Effector memory CD4-positive, alpha-beta T cell (primary cell): ENCODE results near the gene SLC25A53.
"Not testable (repeated sequence)": the region's sequence is repeated elsewhere in the genome, so short reads cannot be mapped to it uniquely, and the experiment has no call there.

Source experiments
- DNase-seq, 3 donors: peaks; one replicate each; pipeline ENCODE4 v3.0.0-alpha.2; 2020
- H3K27ac ChIP-seq: 2 replicates; pipeline ENCODE4 v1.7.0; 2013; ENCODE audit warnings: mild to moderate bottlenecking, low read length, moderate library complexity; ENCODE audit not compliant: insufficient read depth, poor library complexity, severe bottlenecking
- H3K27me3 ChIP-seq: replicated peaks from 2 replicates; pipeline ENCODE4 v1.7.0; 2013; ENCODE audit warnings: mild to moderate bottlenecking, low read length; ENCODE audit not compliant: insufficient read depth, control insufficient read depth, poor library complexity, severe bottlenecking
- H3K36me3 ChIP-seq: 2 replicates; pipeline ENCODE4 v1.7.0; 2013; ENCODE audit warnings: mild to moderate bottlenecking, low read length, moderate library complexity; ENCODE audit not compliant: control insufficient read depth, insufficient read depth
- H3K4me1 ChIP-seq: 2 replicates; pipeline ENCODE4 v1.7.0; 2013; ENCODE audit warnings: low read length, mild to moderate bottlenecking; ENCODE audit not compliant: control insufficient read depth, insufficient read depth, poor library complexity, severe bottlenecking
- H3K4me3 ChIP-seq: 2 replicates; pipeline ENCODE4 v1.7.0; 2013; ENCODE audit warnings: low read length, low read depth, mild to moderate bottlenecking; ENCODE audit not compliant: insufficient read depth, poor library complexity, severe bottlenecking
- H3K9me3 ChIP-seq: 2 replicates; pipeline ENCODE4 v1.7.0; 2013; ENCODE audit warnings: mild to moderate bottlenecking, low read length, moderate library complexity; ENCODE audit not compliant: control insufficient read depth

The SLC25A53 gene

GRCh38 chrX:104134583-104135261, 22.1 kb downstream of the SLC25A53 start:
- no peaks in the 10 kb centered on the region for H3K27me3 ChIP-seq
- no peaks in the 10 kb centered on the region for H3K36me3 ChIP-seq
- H3K4me1 ChIP-seq: no peaks in the 10 kb centered on the region
- H3K4me3 ChIP-seq: no peak overlapping the region
- no peaks in the 10 kb centered on the region for H3K9me3 ChIP-seq
- DNase-seq: no peak
- H3K27ac ChIP-seq: no peak overlapping the region

- no peaks in the 10 kb centered on the region for H3K36me3 ChIP-seq
- no peaks in the 10 kb centered on the region for H3K27me3 ChIP-seq
- no peak for DNase-seq
- no peaks in the 10 kb centered on the region for H3K9me3 ChIP-seq
- H3K27ac ChIP-seq: no peak overlapping the region
- no peaks in the 10 kb centered on the region for H3K4me1 ChIP-seq
- no peak overlapping the region for H3K4me3 ChIP-seq
Observed at GRCh38 chrX:104130808-104131207, 26.0 kb downstream of the SLC25A53 start.

- H3K9me3 ChIP-seq: no peaks in the 10 kb centered on the region
- H3K36me3 ChIP-seq: no peaks in the 10 kb centered on the region
- no peak overlapping the region for H3K27ac ChIP-seq
- H3K27me3 ChIP-seq: no peaks in the 10 kb centered on the region
- H3K4me3 ChIP-seq: no peak overlapping the region
- DNase-seq: no peak
- H3K4me1 ChIP-seq: peaks cover 3% of the 10 kb centered on the region
Observed at GRCh38 chrX:104126856-104127255, 30.0 kb downstream of the SLC25A53 start.

DNA sequence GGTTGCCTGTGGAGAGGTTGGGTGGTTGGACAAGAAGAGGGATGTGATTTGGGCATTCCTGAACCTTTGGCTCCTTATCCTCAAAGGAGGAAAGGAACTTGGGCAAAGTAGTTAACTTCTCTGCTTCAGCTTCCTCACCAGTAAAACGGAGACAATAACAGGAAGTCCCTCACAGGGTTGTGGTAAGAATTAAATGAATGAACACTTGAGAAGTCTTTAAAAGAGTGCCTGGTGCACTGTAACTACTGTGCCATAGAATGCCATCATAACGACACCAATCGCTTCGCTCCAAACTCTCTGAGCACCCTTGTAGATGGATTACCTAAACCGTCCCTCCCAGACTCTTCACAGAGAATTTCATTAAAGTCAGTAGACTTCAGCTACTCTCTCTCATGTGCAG, 34.0 kb downstream of the SLC25A53 start:
- H3K4me1 ChIP-seq: peaks cover 3% of the 10 kb centered on the region
- H3K36me3 ChIP-seq: no peaks in the 10 kb centered on the region
- H3K27ac ChIP-seq: no peak overlapping the region
- no peaks in the 10 kb centered on the region for H3K9me3 ChIP-seq
- no peak for DNase-seq
- H3K27me3 ChIP-seq: no peaks in the 10 kb centered on the region
- H3K4me3 ChIP-seq: no peak overlapping the region

GRCh38 chrX:104118765-104119164, 38.0 kb downstream of the SLC25A53 start:
- no peak for DNase-seq
- Histone ChIP-seq H3K27me3 (no peaks in the 10 kb centered on the region), H3K27ac (no peak overlapping the region), H3K36me3 (no peaks in the 10 kb centered on the region), H3K4me1 (peaks cover 3% of the 10 kb centered on the region), H3K9me3 (no peaks in the 10 kb centered on the region), H3K4me3 (no peak overlapping the region)

GRCh38 chrX:104117759-104118158, 39.0 kb downstream of the SLC25A53 start:
- Histone ChIP-seq H3K4me3 (no peak overlapping the region), H3K4me1 (no peaks in the 10 kb centered on the region), H3K36me3 (no peaks in the 10 kb centered on the region), H3K9me3 (no peaks in the 10 kb centered on the region), H3K27ac (no peak overlapping the region), H3K27me3 (no peaks in the 10 kb centered on the region)
- no peak for DNase-seq

DNA sequence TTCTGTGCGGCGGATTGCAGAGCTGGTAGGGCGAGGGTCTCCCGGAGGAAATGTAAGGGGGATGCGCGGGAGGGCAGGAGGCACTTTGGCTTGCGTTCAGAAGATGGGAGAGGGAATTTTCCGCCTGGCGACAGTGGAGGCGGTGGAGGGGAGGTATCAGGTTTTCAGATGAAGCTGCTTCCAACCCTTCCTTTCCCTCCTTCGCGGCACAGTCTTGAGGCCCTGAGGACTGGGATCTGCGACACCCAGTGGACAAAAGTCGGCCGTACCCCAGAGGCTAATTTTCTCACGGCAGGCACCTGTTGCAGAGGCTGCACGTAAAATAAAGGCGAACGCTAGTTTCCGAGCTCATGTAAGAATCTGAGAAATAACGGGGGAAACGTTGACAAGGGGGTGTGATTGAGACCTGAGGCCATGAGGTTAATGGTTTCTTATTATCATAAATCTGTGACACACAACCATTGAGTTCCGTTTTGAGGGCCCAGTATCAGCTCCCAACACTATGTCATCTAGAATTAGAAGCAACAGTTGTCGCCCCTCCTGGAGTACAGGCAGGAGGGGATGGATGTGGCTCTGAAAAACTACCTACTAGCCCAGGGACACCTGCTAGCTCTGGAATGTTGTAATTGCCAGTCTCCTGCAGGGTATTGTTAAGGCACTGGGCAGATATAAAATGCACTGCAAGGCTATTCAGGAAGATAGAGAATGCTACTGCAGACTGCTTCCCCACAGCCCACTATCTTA, 43.4 kb downstream of the SLC25A53 start:
- H3K4me3 ChIP-seq: peak overlapping the region; percentile 66
- peaks cover 3% of the 10 kb centered on the region for H3K4me1 ChIP-seq
- no peaks in the 10 kb centered on the region for H3K9me3 ChIP-seq
- no peak overlapping the region for H3K27ac ChIP-seq
- peak; percentile 7 to 27 (median 25) for DNase-seq
- H3K36me3 ChIP-seq: no peaks in the 10 kb centered on the region
- no peaks in the 10 kb centered on the region for H3K27me3 ChIP-seq

- H3K4me3 ChIP-seq: peak within 1 kb of the TSS; percentile 66
- H3K4me1 ChIP-seq: peaks cover 3% of the 10 kb centered on the region
- no peaks in the 10 kb centered on the region for H3K9me3 ChIP-seq
- DNase-seq: peak; percentile 2 to 24 (median 19)
- no peaks in the 10 kb centered on the region for H3K27me3 ChIP-seq
- no peaks in the 10 kb centered on the region for H3K36me3 ChIP-seq
- H3K27ac ChIP-seq: peak within 1 kb of the TSS; percentile 60
Observed at GRCh38 chrX:104112326-104112951, 44.4 kb downstream of the SLC25A53 start, which contains the start of gene ZCCHC18. Gene ZCCHC18, plus strand, starts transcription at chrX:104112523. Its CDS starts 1,589 bp downstream, at chrX:104114112.

- not testable (repeated sequence) for H3K27me3 ChIP-seq, DNase-seq, H3K9me3 ChIP-seq, H3K36me3 ChIP-seq, H3K4me1 ChIP-seq, H3K4me3 ChIP-seq
- H3K27ac ChIP-seq: peak overlapping the region; percentile 45
Observed at GRCh38 chrX:104110491-104111240, 46.1 kb downstream of the SLC25A53 start.
